Measurements from ENCODE around the gene CD47. TPM values are rescaled to one million over a fixed set of nuclear protein-coding genes. Genes with fewer than 3 reads are reported as not detected.

Gene CD47
- total RNA-seq, 4 donors from 2014 or later: 146 to 167 (median 160) TPM

- Histone ChIP-seq H3K27me3 (no peaks in the 10 kb centered on the region), H3K4me3 (replicated peaks in 1 of 3) (no peak overlapping the region), H3K36me3 (no peaks in the 10 kb centered on the region), H3K9me3 (no peaks in the 10 kb centered on the region), H3K4me1 (no peaks in the 10 kb centered on the region), H3K27ac (no peak overlapping the region)
- TF ChIP-seq POLR2A (IDR thresholded peaks at IDR 0.05): no peak
- TF ChIP-seq CTCF (IDR thresholded peaks at IDR 0.05): no peak
- no peak for DNase-seq
- 90 to 95% methylated on average over 1 of the region's 1 CpG for WGBS, 2 donors
- intact Hi-C loops (cut with DNase I): no loop called here
Observed at GRCh38 chr3:108079043-108079442, 11.8 kb downstream of the CD47 start.

GRCh38 chr3:108076564-108076963 is 14.3 kb downstream of the CD47 start:
- TF ChIP-seq POLR2A (IDR thresholded peaks at IDR 0.05) (no peak), CTCF (IDR thresholded peaks at IDR 0.05) (no peak)
- no peak for DNase-seq
- Histone ChIP-seq H3K9me3 (no peaks in the 10 kb centered on the region), H3K4me3 (replicated peaks in 1 of 3) (no peak overlapping the region), H3K36me3 (no peaks in the 10 kb centered on the region), H3K4me1 (peaks cover 3 to 4% of the 10 kb centered on the region in 2 donors), H3K27me3 (no peaks in the 10 kb centered on the region), H3K27ac (no peak overlapping the region)
- WGBS, 2 donors: 98% methylated on average over 2 of the region's 2 CpGs
- intact Hi-C loops (cut with DNase I): no loop called here

GRCh38 chr3:108073764-108074431 is 16.9 kb downstream of the CD47 start:
- Histone ChIP-seq H3K27ac (no peak overlapping the region), H3K4me1 (peaks cover 4 to 5% of the 10 kb centered on the region in 2 donors), H3K36me3 (no peaks in the 10 kb centered on the region), H3K27me3 (no peaks in the 10 kb centered on the region), H3K9me3 (no peaks in the 10 kb centered on the region), H3K4me3 (replicated peaks in 1 of 3) (no peak overlapping the region)
- intact Hi-C loops (cut with DNase I): no loop called here
- no peak for DNase-seq
- 94% methylated on average over 5 of the region's 5 CpGs for WGBS, 2 donors
- no peak for TF ChIP-seq CTCF (IDR thresholded peaks at IDR 0.05)

- no peak overlapping the region for H3K4me3 ChIP-seq (replicated peaks in 1 of 3)
- no peak for DNase-seq
- WGBS, 2 donors: 92 to 93% methylated on average over 3 of the region's 3 CpGs
Observed at GRCh38 chr3:108071368-108071767, 19.5 kb downstream of the CD47 start.

More at GRCh38 chr3:108071368-108071767, 19.5 kb downstream of the CD47 start:
- H3K27ac ChIP-seq: no peak overlapping the region
- peaks cover 4 to 5% of the 10 kb centered on the region in 2 donors for H3K4me1 ChIP-seq
- intact Hi-C loops (cut with DNase I): no loop called here
- H3K27me3 ChIP-seq: no peaks in the 10 kb centered on the region
- H3K9me3 ChIP-seq: no peaks in the 10 kb centered on the region
- H3K36me3 ChIP-seq: no peaks in the 10 kb centered on the region
- no peak for TF ChIP-seq POLR2A (IDR thresholded peaks at IDR 0.05)
- TF ChIP-seq CTCF (IDR thresholded peaks at IDR 0.05): no peak
